Muscle layer of duodenum (tissue), 2 donors: ENCODE data around the gene SFTA2.
"Not testable (repeated sequence)": the region's sequence is repeated elsewhere in the genome, so short reads cannot be mapped to it uniquely, and the experiment has no call there.

ENCODE experiments used
- H3K27ac ChIP-seq: one replicate; pipeline ENCODE4 v1.7.0; 2013; ENCODE audit warnings: mild to moderate bottlenecking, low read length
- H3K27me3 ChIP-seq: one replicate; pipeline ENCODE4 v1.7.0; 2013; ENCODE audit warnings: low read depth, mild to moderate bottlenecking, control low read depth, low read length
- H3K36me3 ChIP-seq, 2 donors: one replicate each; pipeline ENCODE4 v1.7.0; 2013; ENCODE audit warnings: low read length in 2 of 2, control low read depth in 1 of 2, mild to moderate bottlenecking in 1 of 2; ENCODE audit not compliant: insufficient read depth in 2 of 2, control insufficient read depth in 1 of 2
- H3K4me1 ChIP-seq, 2 donors: one replicate each; pipeline ENCODE4 v1.7.0; 2013; ENCODE audit warnings: low read length in 2 of 2, mild to moderate bottlenecking in 2 of 2, control low read depth in 1 of 2, moderate library complexity in 1 of 2; ENCODE audit not compliant: insufficient read depth in 2 of 2, control insufficient read depth in 1 of 2
- H3K4me3 ChIP-seq, 2 donors: one replicate each; pipeline ENCODE4 v1.7.0; 2013; ENCODE audit warnings: low read length in 2 of 2, low read depth in 1 of 2, mild to moderate bottlenecking in 1 of 2
- H3K9me3 ChIP-seq, 2 donors: one replicate each; pipeline ENCODE4 v1.7.0; 2013; ENCODE audit warnings: low read length in 2 of 2, control low read depth in 1 of 2, mild to moderate bottlenecking in 1 of 2; ENCODE audit not compliant: control insufficient read depth in 1 of 2
- donor health status: healthy.

The SFTA2 gene

GRCh38 chr6:30942338-30943060 is 10.5 kb upstream of the SFTA2 start:
- H3K4me3 ChIP-seq, result peak overlapping the region in 1 of 2 donors; percentile 27
- no peak overlapping the region for H3K27ac ChIP-seq
- H3K4me1 ChIP-seq, result peaks cover 0 to 8% of the 10 kb centered on the region in 2 donors
- no peaks in the 10 kb centered on the region for H3K9me3 ChIP-seq
- H3K36me3 ChIP-seq, result no peaks in the 10 kb centered on the region
- H3K27me3 ChIP-seq, result peaks cover 4% of the 10 kb centered on the region

GRCh38 chr6:30940361-30940986 is 8.5 kb upstream of the SFTA2 start, which contains the start of gene MUCL3:
TSS of gene MUCL3 (plus strand) at chr6:30940973. CDS start at chr6:30941000, 27 bp downstream.
- Histone ChIP-seq H3K36me3 (no peaks in the 10 kb centered on the region), H3K4me1 (peaks cover 0 to 8% of the 10 kb centered on the region in 2 donors), H3K9me3 (no peaks in the 10 kb centered on the region), H3K4me3 (no peak within 1 kb of the TSS), H3K27me3 (peaks cover 4% of the 10 kb centered on the region), H3K27ac (no peak within 1 kb of the TSS)

GRCh38 chr6:30939473-30939872 is 7.5 kb upstream of the SFTA2 start:
- no peak overlapping the region for H3K4me3 ChIP-seq
- no peaks in the 10 kb centered on the region for H3K9me3 ChIP-seq
- peaks cover 0 to 8% of the 10 kb centered on the region in 2 donors for H3K4me1 ChIP-seq
- H3K36me3 ChIP-seq, result no peaks in the 10 kb centered on the region
- peaks cover 4% of the 10 kb centered on the region for H3K27me3 ChIP-seq
- no peak overlapping the region for H3K27ac ChIP-seq

- Histone ChIP-seq H3K27ac (no peak overlapping the region), H3K4me3 (no peak overlapping the region), H3K36me3 (no peaks in the 10 kb centered on the region), H3K27me3 (peaks cover 4% of the 10 kb centered on the region), H3K4me1 (peaks cover 0 to 8% of the 10 kb centered on the region in 2 donors), H3K9me3 (no peaks in the 10 kb centered on the region)
Observed at GRCh38 chr6:30938730-30939129, 6.8 kb upstream of the SFTA2 start.

- Histone ChIP-seq H3K4me1 (peaks cover 0 to under 1% of the 10 kb centered on the region in 2 donors), H3K27me3 (no peaks in the 10 kb centered on the region), H3K36me3 (no peaks in the 10 kb centered on the region), H3K27ac (no peak overlapping the region), H3K4me3 (no peak overlapping the region), H3K9me3 (no peaks in the 10 kb centered on the region)
Observed at GRCh38 chr6:30937265-30937664, 5.3 kb upstream of the SFTA2 start.

DNA sequence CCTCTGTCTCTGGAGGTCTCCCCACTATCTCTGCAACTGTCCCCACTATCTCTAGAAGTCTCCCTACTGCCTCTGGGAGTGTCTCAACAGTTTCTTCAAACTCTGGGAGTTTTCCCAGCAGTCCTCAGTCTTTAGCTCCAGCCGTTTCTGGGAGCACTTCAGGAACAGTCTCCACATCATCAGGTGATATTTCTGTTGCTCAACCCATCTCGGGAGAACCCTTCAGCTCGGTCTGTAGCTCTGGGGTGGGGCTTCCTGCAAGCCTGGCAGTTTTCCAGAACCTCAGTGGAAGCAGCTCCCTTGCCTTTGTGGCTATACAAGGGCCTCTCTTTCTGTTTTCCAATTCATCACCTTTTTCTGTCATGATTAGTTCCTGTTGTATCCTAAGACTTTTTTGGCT is 3.0 kb upstream of the SFTA2 start:
- no peak overlapping the region for H3K27ac ChIP-seq
- H3K4me3 ChIP-seq, result no peak overlapping the region
- no peaks in the 10 kb centered on the region for H3K36me3 ChIP-seq
- H3K27me3 ChIP-seq, result no peaks in the 10 kb centered on the region
- no peaks in the 10 kb centered on the region for H3K9me3 ChIP-seq
- H3K4me1 ChIP-seq, result no peaks in the 10 kb centered on the region

DNA sequence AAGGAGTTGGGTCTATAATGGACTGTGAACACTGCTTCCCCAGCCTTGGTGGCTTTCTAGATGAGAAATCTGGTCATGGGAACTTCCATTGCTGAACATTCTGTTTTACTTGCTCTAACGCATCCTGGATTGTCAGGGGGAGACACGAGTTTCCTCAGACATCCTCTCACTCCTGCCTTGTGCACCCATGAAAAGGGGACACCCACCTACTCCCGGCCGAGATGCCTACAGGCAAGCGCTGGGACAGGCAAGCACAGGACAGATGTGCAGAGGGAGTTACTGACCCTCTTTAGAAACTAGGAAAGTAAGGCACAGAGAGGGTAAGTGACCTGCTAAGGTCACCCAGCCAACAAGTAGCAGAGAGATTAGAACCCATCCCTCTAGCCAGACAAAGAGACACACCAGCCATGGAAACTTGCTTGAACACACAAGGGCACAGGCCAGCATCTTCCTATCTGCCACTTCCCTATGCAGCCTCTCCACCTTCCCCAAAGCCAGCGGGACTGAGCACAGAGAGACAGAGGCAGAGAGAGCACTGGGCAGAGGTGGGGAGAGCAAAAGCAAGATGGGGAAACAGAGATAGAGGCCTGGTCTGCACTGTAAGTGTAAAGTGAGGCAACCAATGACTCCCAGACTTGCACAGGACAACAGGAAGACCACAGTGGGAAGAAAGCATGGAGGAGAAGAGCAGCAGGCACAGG is 845 bp upstream of the SFTA2 start:
- H3K27me3 ChIP-seq, result no peaks in the 10 kb centered on the region
- H3K9me3 ChIP-seq, result peaks cover 0 to 10% of the 10 kb centered on the region in 2 donors
- no peaks in the 10 kb centered on the region for H3K4me1 ChIP-seq
- no peaks in the 10 kb centered on the region for H3K36me3 ChIP-seq
- no peak overlapping the region for H3K27ac ChIP-seq
- no peak overlapping the region for H3K4me3 ChIP-seq

DNA sequence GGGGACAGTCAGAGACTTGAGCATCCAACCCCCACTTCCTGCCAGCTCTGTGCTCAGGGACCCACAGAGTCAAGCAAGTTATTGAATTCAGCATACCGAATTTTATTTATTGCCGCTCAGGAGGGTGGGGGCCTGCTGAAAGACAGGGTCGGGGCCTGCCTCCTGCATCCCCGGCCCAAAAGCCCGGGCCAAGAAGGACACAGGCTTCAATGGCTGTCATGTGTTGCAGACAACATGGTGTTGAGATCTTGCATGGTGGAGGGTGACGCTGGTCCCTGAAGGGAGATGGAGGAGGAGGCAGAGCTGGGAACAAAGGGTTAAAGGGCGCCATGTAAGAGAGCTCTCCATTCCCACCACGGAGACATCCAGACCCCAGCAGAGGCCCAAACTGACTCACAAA is 698 bp downstream of the SFTA2 start:
- Histone ChIP-seq H3K4me3 (no peak overlapping the region), H3K27me3 (no peaks in the 10 kb centered on the region), H3K36me3 (peaks cover 1 to 6% of the 10 kb centered on the region in 2 donors)

DNA sequence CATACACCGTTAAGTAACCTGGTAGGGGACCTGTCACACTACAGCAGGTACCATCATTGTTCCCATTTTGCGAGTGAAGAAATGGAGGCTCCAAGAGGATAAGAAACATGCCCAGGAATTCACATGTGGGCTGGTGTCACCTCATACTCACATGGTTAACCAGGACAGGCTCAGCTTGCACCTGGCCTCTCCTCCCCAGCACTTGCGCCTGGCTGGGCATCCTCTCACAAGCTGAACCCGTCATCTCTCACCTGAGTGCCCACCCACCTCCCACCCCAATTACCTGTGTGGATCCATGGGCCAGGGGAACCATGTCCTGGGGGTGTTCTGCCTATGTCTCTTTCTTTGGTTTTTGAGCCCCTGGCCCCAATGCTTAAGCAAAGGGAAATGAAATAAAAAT is 1.5 kb downstream of the SFTA2 start:
- H3K27ac ChIP-seq, result no peak overlapping the region
- no peak overlapping the region for H3K4me3 ChIP-seq

More for the DNA sequence above, 698 bp downstream of the SFTA2 start:
- Histone ChIP-seq H3K9me3 (peaks cover 0 to 10% of the 10 kb centered on the region in 2 donors), H3K4me1 (no peaks in the 10 kb centered on the region), H3K27ac (no peak overlapping the region)

GRCh38 chr6:30928677-30929076 is 3.3 kb downstream of the SFTA2 start:
- Histone ChIP-seq H3K27me3 (no peaks in the 10 kb centered on the region), H3K9me3 (peaks cover 0 to 10% of the 10 kb centered on the region in 2 donors), H3K27ac (no peak overlapping the region), H3K4me3 (peak overlapping the region in 1 of 2 donors; percentile 21), H3K4me1 (no peaks in the 10 kb centered on the region), H3K36me3 (peaks cover 11 to 27% of the 10 kb centered on the region in 2 donors)

More for the DNA sequence above, 1.5 kb downstream of the SFTA2 start:
- H3K36me3 ChIP-seq, result peaks cover 9 to 12% of the 10 kb centered on the region in 2 donors
- H3K4me1 ChIP-seq, result no peaks in the 10 kb centered on the region
- peaks cover 0 to 10% of the 10 kb centered on the region in 2 donors for H3K9me3 ChIP-seq
- no peaks in the 10 kb centered on the region for H3K27me3 ChIP-seq

- H3K4me1 ChIP-seq, H3K4me3 ChIP-seq, H3K27me3 ChIP-seq, H3K27ac ChIP-seq, H3K9me3 ChIP-seq: not testable (repeated sequence)
- H3K36me3 ChIP-seq, result peaks cover 21 to 43% of the 10 kb centered on the region in 2 donors
Observed at GRCh38 chr6:30927080-30927479, 4.9 kb downstream of the SFTA2 start.
